ENCODE data around the gene FRAS1. TPM values are rescaled to one million over a fixed set of nuclear protein-coding genes. Genes with fewer than 3 reads are reported as not detected.

FRAS1 gene
- total RNA-seq, 1 donor from 2014 or later: 28.4 TPM

- H3K36me3 ChIP-seq (ENCODE audit: control insufficient read depth, insufficient read depth, low read length): no peaks in the 10 kb centered on the region
- H3K4me3 ChIP-seq (ENCODE audit: low read depth, low read length): no peak overlapping the region
- H3K27me3 ChIP-seq (ENCODE audit: control insufficient read depth, insufficient read depth, low read length): no peaks in the 10 kb centered on the region
- no peak for DNase-seq (ENCODE audit: low read depth)
- no peak for TF ChIP-seq CTCF (IDR thresholded peaks at IDR 0.05; ENCODE audit: insufficient read depth, low read length, poor library complexity, severe bottlenecking)
These were observed 514.7 kb downstream of the FRAS1 start for GRCh38 chr4:78571804-78572203.

- Histone ChIP-seq H3K27me3 (ENCODE audit: control insufficient read depth, insufficient read depth, low read length) (no peaks in the 10 kb centered on the region), H3K36me3 (ENCODE audit: control insufficient read depth, insufficient read depth, low read length) (no peaks in the 10 kb centered on the region), H3K4me3 (ENCODE audit: low read depth, low read length) (no peak overlapping the region)
- TF ChIP-seq CTCF (IDR thresholded peaks at IDR 0.05; ENCODE audit: insufficient read depth, low read length, poor library complexity, severe bottlenecking): no peak
- DNase-seq (ENCODE audit: low read depth): no peak
These were observed 521.7 kb downstream of the FRAS1 start for GRCh38 chr4:78578674-78579425.

GRCh38 chr4:78581618-78582017, 524.5 kb downstream of the FRAS1 start:
- Histone ChIP-seq H3K27me3 (ENCODE audit: control insufficient read depth, insufficient read depth, low read length) (no peaks in the 10 kb centered on the region), H3K36me3 (ENCODE audit: control insufficient read depth, insufficient read depth, low read length) (no peaks in the 10 kb centered on the region), H3K4me3 (ENCODE audit: low read depth, low read length) (no peak overlapping the region)
- DNase-seq (ENCODE audit: low read depth): no peak
- TF ChIP-seq CTCF (IDR thresholded peaks at IDR 0.05; ENCODE audit: insufficient read depth, low read length, poor library complexity, severe bottlenecking): no peak

GRCh38 chr4:78584863-78585547, 527.9 kb downstream of the FRAS1 start:
- TF ChIP-seq CTCF (IDR thresholded peaks at IDR 0.05; ENCODE audit: insufficient read depth, low read length, poor library complexity, severe bottlenecking): no peak
- Histone ChIP-seq H3K4me3 (ENCODE audit: low read depth, low read length) (no peak overlapping the region), H3K27me3 (ENCODE audit: control insufficient read depth, insufficient read depth, low read length) (no peaks in the 10 kb centered on the region), H3K36me3 (ENCODE audit: control insufficient read depth, insufficient read depth, low read length) (no peaks in the 10 kb centered on the region)
- DNase-seq (ENCODE audit: low read depth): no peak

GRCh38 chr4:78585633-78586032, 528.5 kb downstream of the FRAS1 start:
- no peaks in the 10 kb centered on the region for H3K27me3 ChIP-seq (ENCODE audit: control insufficient read depth, insufficient read depth, low read length)
- no peak overlapping the region for H3K4me3 ChIP-seq (ENCODE audit: low read depth, low read length)
- no peak for DNase-seq (ENCODE audit: low read depth)
- TF ChIP-seq CTCF (IDR thresholded peaks at IDR 0.05; ENCODE audit: insufficient read depth, low read length, poor library complexity, severe bottlenecking): no peak
- no peaks in the 10 kb centered on the region for H3K36me3 ChIP-seq (ENCODE audit: control insufficient read depth, insufficient read depth, low read length)
